Activated T-helper 2 cell treated with anti-CD3 and anti-CD28 coated beads, Interferon-gamma antibody, Interleukin-2, Interleukin-4, amounts not matched to agents 10 μg/mL and 5 μg/mL and 100 μg/mL, durations not matched to agents 14 hours and 24 hours and 36 hours (primary cell): Measurements from ENCODE around the gene CCNL2. TPM values are rescaled to one million over a fixed set of nuclear protein-coding genes. Genes with fewer than 3 reads are reported as not detected.

ENCODE experiments used
- DNase-seq: peaks from one replicate; pipeline ENCODE4 v3.0.0; 2021; ENCODE audit warnings: low spot score
- H3K27ac Mint-ChIP-seq: one replicate; pipeline ENCODE4 v1.8.0; 2021; ENCODE audit warnings: mixed read lengths
- H3K27me3 Mint-ChIP-seq: one replicate; pipeline ENCODE4 v1.8.0; 2021; ENCODE audit warnings: low read depth, mixed read lengths
- H3K36me3 Mint-ChIP-seq: one replicate; pipeline ENCODE4 v1.8.0; 2021; ENCODE audit warnings: low read depth, mixed read lengths
- H3K4me1 Mint-ChIP-seq: one replicate; pipeline ENCODE4 v1.8.0; 2021; ENCODE audit warnings: low read depth, mixed read lengths
- H3K4me3 Mint-ChIP-seq: one replicate; pipeline ENCODE4 v1.8.0; 2021; ENCODE audit warnings: low read depth, mild to moderate bottlenecking, moderate library complexity, mixed read lengths
- H3K9me3 Mint-ChIP-seq: one replicate; pipeline ENCODE4 v1.8.0; 2021; ENCODE audit warnings: mixed read lengths
- intact Hi-C: fragments of 100-400 bp; cut with micrococcal nuclease; formaldehyde crosslinking; loops from one replicate; pipeline ENCODE4 v1.15.1; 2023
- total RNA-seq: library from RNA; stranded (reverse); gene quantifications from 2 replicates; pipeline ENCODE4 v1.2.3, GENCODE V29; 2022

Gene CCNL2
- total RNA-seq, 1 donor from 2014 or later, result 123 TPM

- Mint-ChIP-seq H3K36me3 (no peaks in the 10 kb centered on the region), H3K27ac (no peak overlapping the region), H3K4me3 (no peak overlapping the region), H3K4me1 (peaks cover 6% of the 10 kb centered on the region), H3K27me3 (peaks cover 25% of the 10 kb centered on the region), H3K9me3 (no peaks in the 10 kb centered on the region)
- DNase-seq, result no peak
- intact Hi-C loops, result no loop called here
Observed at GRCh38 chr1:1355416-1355815, 43.7 kb downstream of the CCNL2 start.

DNA sequence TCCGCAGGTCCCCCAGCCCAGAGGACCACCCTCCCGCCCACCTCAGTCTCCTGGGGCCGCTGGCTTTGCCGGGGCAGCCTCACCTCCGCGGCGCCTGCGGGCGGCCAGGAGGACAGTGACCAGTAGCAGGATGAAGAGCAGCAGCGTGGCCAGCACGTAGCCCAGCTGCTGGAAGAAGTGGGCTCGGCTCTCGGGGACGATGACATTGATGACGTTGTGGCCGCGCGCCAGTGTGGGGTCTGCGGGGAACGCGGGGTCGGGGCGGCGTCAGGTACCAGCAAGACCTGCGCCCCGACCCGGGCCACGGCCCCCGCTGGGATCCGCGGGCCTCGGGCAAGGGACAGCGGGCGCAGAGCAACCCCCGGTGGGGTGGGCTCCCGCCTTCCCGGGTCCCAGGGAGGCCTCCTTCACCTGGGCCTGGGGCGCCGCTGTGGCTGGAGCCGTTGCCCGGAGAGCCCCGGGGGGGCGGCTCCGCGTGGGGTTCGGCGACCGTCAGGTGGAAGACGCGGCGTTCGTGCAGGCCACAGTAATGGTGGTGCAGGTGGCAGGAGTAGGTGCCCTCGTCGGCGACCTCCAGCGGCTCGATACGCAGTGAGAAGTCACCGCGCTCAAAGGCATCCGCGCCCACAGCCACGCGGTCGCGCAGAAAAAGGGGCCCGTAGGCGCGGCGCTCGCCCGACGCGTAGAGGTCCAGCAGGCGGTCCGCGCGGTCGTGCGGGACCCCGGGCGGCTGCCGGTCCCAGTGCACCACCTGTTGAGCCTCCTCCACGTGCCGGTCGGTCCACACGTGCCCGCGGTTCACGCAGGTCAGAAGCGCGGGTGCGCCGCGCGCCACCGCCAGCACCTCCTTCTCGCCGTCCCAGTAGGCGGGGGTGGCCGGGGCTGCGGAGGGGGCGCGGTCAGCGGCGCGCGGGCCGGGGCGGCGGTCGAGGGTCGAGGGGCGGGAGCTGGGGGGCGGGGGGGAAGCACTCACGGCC, 44.6 kb downstream of the CCNL2 start:
- H3K27ac Mint-ChIP-seq, result no peak overlapping the region
- peaks cover 25% of the 10 kb centered on the region for H3K27me3 Mint-ChIP-seq
- H3K9me3 Mint-ChIP-seq, result no peaks in the 10 kb centered on the region
- peaks cover 6% of the 10 kb centered on the region for H3K4me1 Mint-ChIP-seq
- no peak overlapping the region for H3K4me3 Mint-ChIP-seq
- no peaks in the 10 kb centered on the region for H3K36me3 Mint-ChIP-seq
- DNase-seq, result no peak
- intact Hi-C loops, result no loop called here

DNA sequence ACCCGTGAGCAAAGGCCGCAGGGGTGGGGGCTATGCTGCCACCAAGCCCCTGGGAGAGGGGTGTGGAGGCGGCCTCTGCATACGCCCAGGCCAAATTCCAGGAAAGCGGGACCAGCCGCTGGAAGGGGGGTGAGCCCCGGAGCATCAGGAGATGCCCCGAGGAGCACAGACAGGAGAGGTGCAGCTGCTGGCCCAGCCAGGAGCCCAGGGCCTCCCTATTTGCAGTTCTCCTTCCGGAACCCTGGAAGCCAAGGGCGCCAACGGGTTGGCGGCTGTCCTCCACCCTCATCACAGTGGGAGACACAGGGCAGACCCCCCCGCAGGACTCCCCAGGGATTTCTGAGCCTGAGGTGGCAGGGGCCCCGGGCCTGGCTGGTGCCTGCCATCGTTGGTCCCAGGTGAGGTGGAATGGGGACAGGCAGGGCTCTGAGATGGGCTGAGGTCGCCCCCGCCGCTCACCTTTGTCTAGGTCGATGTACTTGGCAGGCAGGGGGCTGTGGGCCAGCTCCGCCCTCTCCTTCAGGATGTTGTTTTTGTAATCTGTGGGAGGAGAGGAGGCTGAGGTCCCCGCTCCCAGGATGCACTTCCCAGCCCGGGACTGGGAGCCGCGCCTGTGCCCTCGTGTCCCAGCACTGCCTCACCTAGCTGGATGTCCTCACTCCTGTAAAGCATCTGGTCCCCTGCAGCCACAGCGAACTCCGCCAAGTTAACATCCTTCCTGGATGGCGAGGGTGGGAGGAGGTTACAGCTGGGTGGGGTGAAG, 45.6 kb downstream of the CCNL2 start:
- no peak for DNase-seq
- Mint-ChIP-seq H3K4me3 (peak overlapping the region; percentile 17), H3K27ac (no peak overlapping the region), H3K27me3 (peaks cover 21% of the 10 kb centered on the region), H3K9me3 (no peaks in the 10 kb centered on the region), H3K4me1 (no peaks in the 10 kb centered on the region), H3K36me3 (no peaks in the 10 kb centered on the region)
- intact Hi-C loops, result no loop called here

DNA sequence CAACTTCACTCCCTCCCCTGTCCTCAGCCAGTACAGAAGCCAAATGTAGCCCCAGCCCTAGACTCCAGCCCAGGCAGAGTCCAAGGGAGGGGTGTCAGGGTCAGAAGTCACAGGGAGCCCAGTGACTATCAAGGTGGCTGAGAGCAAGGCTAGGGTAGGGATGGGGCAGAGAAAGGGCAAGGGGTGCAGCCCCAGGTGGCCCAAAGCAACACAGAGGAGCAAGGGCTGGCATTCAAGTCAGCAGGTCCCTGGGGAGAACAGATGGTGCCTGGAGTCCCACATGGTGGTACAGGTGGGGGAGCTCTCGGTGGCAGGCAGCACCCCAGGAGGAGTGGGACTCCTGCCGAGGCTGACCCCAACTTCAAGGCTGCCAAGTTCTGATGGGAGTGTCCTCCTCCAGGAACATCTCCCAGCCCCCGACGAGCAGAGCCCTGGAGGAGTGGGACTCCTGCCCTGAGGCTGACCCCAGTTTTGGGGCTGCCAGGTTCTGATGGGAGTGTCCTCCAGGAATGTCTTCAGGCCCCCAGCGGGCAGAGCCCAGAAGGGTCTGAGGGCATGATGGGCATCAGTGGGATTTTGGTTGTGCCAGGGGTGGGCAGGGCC, 46.2 kb downstream of the CCNL2 start:
- H3K4me1 Mint-ChIP-seq, result no peaks in the 10 kb centered on the region
- H3K27me3 Mint-ChIP-seq, result peaks cover 21% of the 10 kb centered on the region
- no peaks in the 10 kb centered on the region for H3K9me3 Mint-ChIP-seq
- H3K27ac Mint-ChIP-seq, result peak overlapping the region; percentile 31
- no peaks in the 10 kb centered on the region for H3K36me3 Mint-ChIP-seq
- no peak overlapping the region for H3K4me3 Mint-ChIP-seq
- DNase-seq, result no peak
- intact Hi-C loops, result no loop called here

DNA sequence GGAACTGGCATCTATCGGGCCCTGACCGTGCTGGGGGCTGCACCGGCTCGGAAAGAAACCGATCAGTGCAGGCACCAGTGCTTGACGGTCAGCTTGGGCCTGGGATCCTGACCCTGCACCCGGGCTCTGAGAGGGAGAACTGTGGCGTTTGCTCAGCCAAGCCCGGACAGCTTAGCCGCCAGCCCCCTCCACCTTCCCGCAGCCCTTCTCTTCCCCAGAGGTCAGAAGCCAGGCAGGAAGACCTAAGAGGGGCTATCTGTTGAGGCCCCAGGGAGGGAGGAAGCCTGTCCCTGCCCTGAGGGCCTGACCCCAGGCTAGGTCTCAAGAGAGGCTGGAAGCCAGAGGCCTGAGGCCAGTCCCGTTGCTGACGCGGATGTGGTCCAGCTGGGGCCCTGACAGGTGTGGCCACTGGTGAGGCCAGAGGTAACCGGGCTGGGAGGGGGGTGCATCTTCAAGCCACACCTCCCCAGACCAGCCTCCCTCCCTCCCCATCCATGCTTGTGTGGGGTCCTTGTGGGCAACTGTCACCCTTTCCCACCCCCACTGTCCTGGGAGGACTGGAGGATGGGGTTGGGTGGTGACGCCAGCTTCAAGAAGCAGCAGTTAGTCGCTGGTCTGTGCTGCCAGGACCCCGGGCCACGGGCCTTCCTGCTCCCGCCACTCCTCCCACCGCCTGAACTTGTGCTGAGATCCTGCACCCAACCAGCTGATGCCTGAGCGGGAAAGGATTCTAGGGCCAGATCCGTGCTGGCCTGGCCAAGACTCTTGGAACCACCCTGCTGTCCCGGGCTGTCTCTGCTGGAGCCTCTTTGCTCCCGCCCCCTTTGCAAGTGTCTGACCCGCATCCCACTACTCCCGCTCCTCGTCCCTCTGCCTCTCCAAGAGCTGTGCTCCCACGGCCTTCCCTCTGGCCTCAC, 47.4 kb downstream of the CCNL2 start:
- peaks cover 4% of the 10 kb centered on the region for H3K4me1 Mint-ChIP-seq

GRCh38 chr1:1349256-1350012, 49.7 kb downstream of the CCNL2 start, which contains the start of gene DVL1:
TSS of gene DVL1 (minus strand) at chr1:1349418. CDS start at chr1:1349065, 353 bp downstream.
- no peaks in the 10 kb centered on the region for H3K9me3 Mint-ChIP-seq
- peaks cover 16% of the 10 kb centered on the region for H3K27me3 Mint-ChIP-seq
- H3K27ac Mint-ChIP-seq, result peak within 1 kb of the TSS; percentile 28
- peak; percentile 62 for DNase-seq
- no peaks in the 10 kb centered on the region for H3K36me3 Mint-ChIP-seq
- H3K4me3 Mint-ChIP-seq, result peak within 1 kb of the TSS; percentile 77
- H3K4me1 Mint-ChIP-seq, result peaks cover 5% of the 10 kb centered on the region
- intact Hi-C loops, result loop anchor here (2.0 kb wide), 2 partner anchors 25 to 41 kb away; partner anchors contain the start of genes AURKAIP1 and PUSL1

More for the DNA sequence above, 47.4 kb downstream of the CCNL2 start:
- no peaks in the 10 kb centered on the region for H3K9me3 Mint-ChIP-seq
- H3K27ac Mint-ChIP-seq, result peak overlapping the region; percentile 34
- no peak for DNase-seq
- peak overlapping the region; percentile 67 for H3K4me3 Mint-ChIP-seq
- intact Hi-C loops, result no loop called here
- peaks cover 16% of the 10 kb centered on the region for H3K27me3 Mint-ChIP-seq
- no peaks in the 10 kb centered on the region for H3K36me3 Mint-ChIP-seq

DNA sequence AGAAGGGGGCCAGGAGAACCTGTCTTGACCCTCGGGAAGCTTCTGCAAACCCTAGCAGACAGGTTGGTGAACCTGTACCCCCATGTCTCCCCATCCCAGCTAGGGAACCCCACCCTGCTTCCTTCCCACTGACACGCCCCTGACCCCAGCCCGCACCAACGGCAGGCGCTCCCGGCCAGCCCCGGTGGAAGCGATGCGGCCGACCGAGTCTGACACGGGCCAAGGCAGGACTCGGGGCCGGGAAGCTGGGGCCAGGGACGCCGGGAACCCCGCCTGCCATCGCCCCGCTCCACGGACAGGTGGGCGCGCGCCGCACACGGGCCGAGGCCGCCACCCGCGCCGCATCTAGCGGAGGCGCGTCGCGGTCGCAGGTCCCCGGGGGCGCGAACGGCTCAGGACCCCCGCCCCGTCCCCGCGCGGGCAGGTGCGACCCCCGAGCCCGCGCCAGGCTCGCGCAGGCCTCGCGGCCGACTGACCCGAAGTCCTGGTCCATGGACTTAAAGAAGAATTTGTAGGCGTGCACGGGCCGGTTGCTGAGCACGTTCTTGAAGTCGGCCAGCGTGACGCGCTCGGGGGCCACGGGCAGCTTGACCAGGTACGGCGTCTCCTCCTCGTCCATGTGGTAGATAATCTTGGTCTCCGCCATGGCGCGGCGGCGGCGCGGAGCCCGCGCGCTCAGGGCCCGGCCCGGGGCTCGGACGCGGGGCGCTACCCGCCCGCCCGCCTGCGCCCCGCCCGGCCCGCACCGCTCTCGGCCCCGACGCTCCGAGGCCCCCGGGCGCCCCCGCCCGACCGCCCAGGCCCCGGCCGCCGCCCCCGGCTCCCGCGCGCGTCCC, 50.5 kb downstream of the CCNL2 start:
- no peak for DNase-seq
- Mint-ChIP-seq H3K27ac (peak overlapping the region; percentile 28), H3K4me1 (peaks cover 5% of the 10 kb centered on the region), H3K4me3 (peak overlapping the region; percentile 77), H3K27me3 (peaks cover 14% of the 10 kb centered on the region), H3K9me3 (no peaks in the 10 kb centered on the region), H3K36me3 (no peaks in the 10 kb centered on the region)
- intact Hi-C loops, result loop anchor here (2.0 kb wide), 2 partner anchors 26 to 40 kb away; partner anchors contain the start of genes AURKAIP1 and PUSL1

GRCh38 chr1:1347663-1348419, 51.3 kb downstream of the CCNL2 start:
- no peak for DNase-seq
- no peaks in the 10 kb centered on the region for H3K9me3 Mint-ChIP-seq
- H3K27ac Mint-ChIP-seq, result peak overlapping the region; percentile 28
- peaks cover 10% of the 10 kb centered on the region for H3K27me3 Mint-ChIP-seq
- intact Hi-C loops, result loop anchor here (2.0 kb wide), 2 partner anchors 27 to 39 kb away; partner anchors contain the start of genes AURKAIP1 and PUSL1
- peaks cover 1% of the 10 kb centered on the region for H3K36me3 Mint-ChIP-seq
- peaks cover 5% of the 10 kb centered on the region for H3K4me1 Mint-ChIP-seq
- peak overlapping the region; percentile 77 for H3K4me3 Mint-ChIP-seq

- H3K9me3 Mint-ChIP-seq, result no peaks in the 10 kb centered on the region
Observed at GRCh38 chr1:1347026-1347595, 52.0 kb downstream of the CCNL2 start.

DNA sequence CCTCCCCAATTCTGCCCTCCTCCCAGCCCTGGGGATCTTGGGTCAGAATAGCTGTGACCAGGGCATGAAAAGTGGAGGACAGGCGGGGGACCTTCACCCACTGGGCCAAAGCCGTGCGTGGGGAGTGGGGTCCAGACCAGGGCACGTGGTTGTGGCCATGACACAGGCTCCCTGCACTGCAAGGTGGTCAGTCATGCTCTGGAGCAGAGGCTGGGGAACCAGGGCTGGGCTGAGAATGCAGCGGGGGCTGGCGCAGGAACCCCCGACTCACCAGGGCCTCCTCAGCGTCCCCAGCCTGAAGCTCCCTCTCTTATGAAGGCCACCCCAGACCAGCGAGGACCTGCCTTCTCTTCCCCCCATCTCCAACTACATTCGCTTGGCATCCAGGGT, 52.6 kb downstream of the CCNL2 start:
- Mint-ChIP-seq H3K4me3 (peak overlapping the region; percentile 47), H3K27ac (no peak overlapping the region), H3K4me1 (peaks cover 5% of the 10 kb centered on the region), H3K36me3 (peaks cover 3% of the 10 kb centered on the region), H3K9me3 (no peaks in the 10 kb centered on the region), H3K27me3 (no peaks in the 10 kb centered on the region)
- DNase-seq, result no peak
- intact Hi-C loops, result no loop called here

More at GRCh38 chr1:1347026-1347595, 52.0 kb downstream of the CCNL2 start:
- no peak for DNase-seq
- H3K4me1 Mint-ChIP-seq, result peaks cover 5% of the 10 kb centered on the region
- H3K27me3 Mint-ChIP-seq, result peaks cover 3% of the 10 kb centered on the region
- H3K27ac Mint-ChIP-seq, result no peak overlapping the region
- intact Hi-C loops, result no loop called here
- peak overlapping the region; percentile 47 for H3K4me3 Mint-ChIP-seq
- peaks cover 3% of the 10 kb centered on the region for H3K36me3 Mint-ChIP-seq
